GM21367 (cell line): ENCODE measurements around the gene IFNA17.
"Not testable (repeated sequence)": the region's sequence is repeated elsewhere in the genome, so short reads cannot be mapped to it uniquely, and the experiment has no call there.

Experiments
- ATAC-seq: cut with Tn5 transposase; IDR thresholded peaks from one replicate; pipeline ENCODE4 v1.9.1; 2021; ENCODE audit not compliant: unreplicated experiment

The IFNA17 gene

DNA sequence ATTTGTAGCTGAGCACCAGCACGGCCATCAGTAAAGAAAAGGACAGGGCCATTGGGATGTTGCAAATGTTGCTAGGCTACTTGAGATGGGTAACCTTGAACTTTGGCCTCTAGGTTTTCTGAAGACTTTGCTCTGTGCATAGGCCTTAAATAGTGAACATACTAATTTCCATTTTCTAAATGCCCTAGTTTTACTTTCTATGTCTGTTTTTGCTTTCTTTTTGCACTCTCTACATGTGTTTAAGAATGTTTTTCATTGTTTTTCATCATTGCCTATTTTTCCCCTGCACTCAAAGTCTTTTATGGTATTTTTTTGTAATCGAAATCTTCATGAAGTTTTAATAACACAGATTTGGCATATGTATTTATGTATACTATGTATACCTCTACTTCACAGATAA is at the start of gene IFNA17:
TSS of gene IFNA17 (minus strand) at position 101 of the 400 bp plus-strand sequence. CDS start at position 52, 49 bp downstream.
- ATAC-seq = no peak

DNA sequence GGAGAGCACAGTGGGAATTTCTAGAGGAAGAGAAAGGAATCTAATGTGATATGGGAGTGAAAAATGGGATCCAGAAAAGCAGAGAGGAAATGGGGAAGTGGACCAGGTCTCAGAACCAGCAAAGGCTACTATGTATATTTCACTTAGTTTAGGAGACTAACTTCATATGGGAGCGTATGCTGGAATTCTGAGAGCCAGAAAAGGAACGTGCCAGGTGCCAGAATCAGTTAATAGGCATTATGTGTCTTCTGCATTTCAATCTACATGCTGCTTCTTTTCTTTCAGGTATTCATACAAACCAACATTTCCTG is 40.3 kb upstream of the IFNA17 start:
- ATAC-seq = no peak

DNA sequence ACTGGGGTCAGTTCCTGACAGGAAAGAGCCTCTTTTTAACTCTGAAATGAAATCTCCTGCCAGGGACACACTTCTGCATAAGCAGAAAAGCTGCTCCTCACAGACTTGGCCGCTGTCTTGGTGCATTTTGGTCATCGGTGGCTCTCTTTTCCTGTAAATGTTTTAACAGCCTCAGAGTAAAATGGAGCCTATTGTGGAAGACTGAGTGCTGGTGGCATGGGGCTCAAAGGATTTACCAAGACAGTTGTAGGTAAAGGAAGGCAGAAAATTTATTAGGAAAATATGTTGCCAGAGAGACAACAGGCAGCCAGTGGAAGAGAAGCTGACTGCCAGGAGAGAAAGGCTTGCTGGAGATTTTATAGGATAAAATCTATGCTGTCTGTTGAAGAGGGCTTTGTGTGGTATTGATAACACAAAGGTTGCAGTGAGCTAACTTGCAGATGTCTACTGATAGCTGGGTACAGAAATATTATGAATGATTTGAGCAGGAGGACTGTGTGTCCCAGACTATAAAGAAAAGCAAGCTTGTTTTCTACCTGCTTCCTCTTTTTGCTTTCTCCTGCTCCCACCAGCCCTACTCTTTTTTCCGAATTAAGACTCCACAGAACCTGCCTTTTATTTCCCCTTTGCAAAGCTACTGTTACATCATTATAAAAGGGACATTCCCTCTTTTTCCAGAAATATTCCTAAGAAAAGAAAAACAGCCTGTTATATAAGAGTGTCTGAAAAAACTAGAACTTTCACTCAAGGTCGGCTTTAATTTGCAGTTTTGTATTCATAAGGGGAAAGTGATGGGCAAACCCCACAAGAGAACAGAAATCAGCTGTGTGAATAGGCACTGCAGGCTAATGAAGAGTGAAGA is 39.7 kb upstream of the IFNA17 start:
- peak; percentile 52 for ATAC-seq

DNA sequence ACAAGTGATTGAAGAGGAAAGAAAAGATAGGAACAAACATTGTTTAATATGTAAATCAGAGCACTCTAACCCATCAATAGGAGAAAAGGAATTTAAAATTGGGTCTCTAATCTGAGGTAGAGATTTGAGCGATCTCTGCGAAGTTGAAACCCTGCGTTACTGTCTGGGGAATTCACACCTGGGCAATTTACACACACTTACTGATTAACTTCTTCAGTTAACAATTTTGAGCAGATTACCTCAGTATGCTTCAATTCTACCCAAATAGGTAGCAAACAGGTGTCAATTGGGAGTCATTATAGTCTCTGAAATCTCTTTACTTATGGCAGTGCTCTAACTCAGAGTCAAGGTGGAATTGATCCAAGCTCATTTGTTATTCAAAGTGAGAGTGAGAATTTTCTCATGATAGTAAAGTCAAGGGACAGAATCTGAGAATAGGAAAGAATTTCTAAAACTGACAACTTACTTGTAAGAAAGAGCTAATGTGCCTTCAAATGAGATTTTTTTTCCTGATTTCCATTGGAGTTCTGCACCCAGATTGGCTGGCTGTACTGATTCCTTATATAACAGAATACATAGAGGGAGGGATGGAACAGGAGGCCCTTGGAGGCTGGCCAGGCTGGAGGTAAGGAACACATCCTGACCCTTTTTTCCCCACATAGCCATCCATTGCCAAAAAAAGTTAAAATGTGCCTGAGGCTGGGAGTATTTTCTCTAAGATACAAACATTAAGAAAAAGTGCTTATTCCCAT is 38.9 kb upstream of the IFNA17 start:
- ATAC-seq = no peak

DNA sequence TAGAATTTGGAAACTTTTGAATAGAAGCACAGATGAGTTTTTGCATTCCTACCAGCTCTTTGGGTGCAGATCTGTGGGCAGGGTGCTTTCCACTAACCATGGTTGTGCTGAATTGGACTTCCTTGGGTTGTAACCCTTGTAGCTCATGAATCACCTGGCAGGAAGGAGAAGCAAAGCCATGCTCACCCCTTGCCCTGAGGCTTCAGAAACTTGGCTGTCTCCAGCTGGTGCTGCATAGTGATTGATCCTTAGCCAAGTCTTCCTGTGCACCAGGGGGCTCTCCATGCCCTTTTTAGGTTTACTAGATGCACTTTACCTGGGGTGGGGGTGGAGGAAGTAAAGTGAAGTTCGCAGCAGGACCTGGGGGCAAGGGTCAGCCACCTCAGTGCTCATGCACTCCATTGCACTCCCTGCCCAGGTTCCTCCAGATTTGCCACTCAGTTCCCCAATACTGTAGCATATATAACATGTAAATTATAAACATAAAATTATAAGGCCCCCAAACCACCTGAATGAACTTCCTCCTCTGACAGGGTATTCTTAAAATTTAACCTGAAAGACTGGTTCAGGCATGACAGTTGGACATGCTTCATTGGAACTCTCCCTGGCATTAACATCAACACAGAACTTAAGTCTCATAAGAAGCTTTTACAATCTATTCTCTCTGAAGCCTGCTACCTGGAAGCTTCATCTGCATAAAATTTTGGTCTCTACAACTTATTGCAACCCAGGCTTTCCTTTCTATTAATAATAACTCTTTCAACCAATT is 37.6 kb upstream of the IFNA17 start:
- no peak for ATAC-seq

DNA sequence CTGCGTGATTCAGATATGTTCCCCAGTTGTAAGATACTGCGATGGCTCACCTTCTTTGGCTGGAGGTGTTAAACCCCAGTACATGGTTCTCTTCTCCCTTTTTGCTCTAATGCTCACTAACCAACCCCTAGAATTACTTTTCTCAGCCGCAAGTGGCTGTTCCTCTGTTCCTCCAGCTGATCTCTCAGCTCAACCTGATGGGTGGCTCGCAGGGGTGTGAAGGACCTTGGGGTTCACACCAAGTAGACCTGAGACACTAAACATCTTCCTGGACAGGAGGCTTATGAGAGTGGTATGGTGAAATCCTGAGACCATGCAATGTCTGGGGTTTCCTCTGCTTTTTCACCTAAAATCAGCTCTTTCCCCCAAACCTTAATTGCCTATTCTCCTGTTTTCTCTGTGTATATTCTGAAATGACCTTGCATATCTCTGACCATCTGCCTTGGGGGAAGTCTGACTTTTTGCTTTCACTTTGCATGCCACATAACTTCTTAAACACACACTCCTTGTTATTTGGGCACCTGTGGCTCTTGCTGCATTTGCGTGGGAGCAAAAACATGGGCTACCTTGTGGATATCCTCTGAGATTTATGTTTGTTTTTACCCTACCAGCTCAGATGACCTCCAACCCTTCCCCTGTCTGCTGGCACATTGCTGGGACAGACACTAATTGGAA is 27.7 kb upstream of the IFNA17 start:
- no peak for ATAC-seq

DNA sequence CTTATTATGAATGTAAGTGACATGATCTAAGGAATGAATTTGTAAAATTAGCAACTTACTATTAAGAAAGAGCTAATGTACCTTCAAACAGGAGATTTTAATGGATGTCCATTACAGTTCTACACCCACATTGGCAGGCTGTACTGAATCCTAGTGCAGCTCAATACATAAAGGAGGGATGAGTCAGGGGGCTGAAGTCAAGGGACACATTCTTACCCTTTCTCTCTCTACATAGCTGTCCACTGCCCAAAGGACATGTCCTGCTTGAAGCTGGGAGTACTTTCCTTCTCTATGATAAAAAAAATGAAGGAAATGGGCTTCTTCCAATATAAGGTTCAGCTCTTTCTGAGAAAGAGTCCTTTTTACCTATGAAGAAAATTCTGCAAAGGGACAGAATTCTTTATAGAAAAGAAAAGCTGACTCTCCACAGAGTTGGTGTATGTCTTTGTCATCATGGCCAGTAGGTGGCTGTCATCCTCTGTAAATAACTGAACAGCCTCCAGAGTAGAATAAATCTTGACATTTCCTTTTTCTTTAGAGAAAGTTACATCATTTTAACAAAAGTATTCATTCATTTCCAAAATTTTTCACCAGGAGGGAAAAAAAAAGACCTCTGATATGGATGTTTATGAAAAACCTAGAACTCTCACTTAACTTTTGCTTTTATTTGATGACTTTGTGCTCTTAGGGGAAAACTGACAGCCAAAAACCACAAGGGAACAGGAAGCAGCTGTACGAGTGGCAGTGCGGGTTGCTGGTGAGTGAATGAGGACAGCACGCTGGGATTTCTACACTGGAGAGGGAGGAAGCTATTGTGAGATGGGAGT is 24.9 kb upstream of the IFNA17 start:
- peak; percentile 72 for ATAC-seq

DNA sequence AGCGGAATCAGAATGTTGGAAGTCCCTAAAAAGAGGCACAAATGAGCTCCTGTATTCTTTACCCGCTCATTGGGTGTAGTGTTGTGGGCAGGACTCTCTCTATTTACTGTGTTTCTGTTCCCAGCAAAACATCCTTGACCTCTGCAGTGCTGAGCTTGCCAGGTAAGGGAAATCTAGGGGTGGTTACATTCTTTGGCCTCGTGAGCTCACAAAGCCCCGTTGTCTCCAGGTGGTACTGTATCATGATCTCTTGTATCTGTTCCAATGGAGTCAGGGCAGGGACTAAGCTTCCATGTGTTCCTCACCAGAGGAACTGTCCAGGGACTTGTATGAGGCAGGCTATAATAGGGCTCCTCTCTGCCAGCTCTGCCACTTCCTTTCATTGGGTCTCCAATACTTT is 23.6 kb upstream of the IFNA17 start:
- no peak for ATAC-seq

DNA sequence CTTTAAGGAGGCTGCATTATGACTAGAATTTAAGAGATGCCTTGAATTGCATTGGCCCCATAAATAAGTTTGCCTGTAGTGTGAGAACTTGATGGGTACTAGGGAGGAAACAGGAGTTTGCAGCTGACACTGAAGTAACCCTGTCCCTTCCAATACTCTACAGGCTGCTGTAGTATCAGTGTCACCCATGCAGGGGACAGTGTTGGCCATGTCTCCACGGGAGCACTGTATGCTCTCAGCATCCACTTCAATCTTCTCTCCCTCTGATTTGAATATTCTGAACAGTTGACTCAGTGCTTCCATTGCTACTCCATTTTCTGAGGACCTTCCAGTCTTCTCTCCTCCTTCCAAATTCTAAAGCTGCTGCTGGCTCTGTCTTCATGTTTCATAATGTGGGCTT is 23.2 kb upstream of the IFNA17 start:
- no peak for ATAC-seq

DNA sequence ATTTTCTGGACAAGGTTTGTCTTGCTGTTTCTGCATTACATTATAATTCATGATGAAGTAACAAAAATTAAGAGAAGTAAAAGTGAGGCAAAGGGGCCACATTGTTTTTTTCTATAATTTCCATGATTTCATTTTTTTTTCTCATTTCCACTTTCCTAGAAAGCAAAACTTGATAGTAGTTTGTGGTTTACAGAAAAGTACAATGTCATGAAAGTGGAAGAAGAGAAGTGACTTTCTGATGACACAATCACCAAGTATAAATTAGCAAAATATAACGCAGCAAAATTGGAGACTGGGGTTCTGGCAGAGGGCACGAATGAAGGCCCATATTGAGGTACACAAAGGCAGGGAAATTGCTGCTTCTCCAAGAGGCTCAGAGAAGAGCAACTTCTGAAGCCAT is 16.8 kb upstream of the IFNA17 start:
- no peak for ATAC-seq

DNA sequence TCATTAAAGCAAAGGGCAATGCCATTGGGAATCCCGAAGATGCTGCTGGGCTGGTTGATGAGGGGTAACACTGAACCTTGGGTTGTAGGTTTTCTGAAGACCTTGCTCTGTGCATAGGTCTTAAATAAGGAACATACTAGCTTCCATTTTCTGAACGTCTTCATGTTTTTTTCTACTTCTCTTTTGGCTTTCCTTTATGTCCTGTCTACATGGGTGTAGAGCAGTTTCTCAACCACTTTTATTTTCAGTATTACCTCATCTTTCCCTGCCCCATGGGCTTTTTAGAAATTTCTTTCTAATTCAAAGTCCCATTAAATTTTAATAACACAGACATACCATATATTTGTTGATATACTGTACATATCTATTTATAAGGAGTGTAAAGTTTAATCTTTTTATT is 11.9 kb upstream of the IFNA17 start, which contains the start of gene IFNA14:
TSS of gene IFNA14 (minus strand) at position 95 of the 400 bp plus-strand sequence. CDS start at position 25, 70 bp downstream.
- no peak for ATAC-seq

DNA sequence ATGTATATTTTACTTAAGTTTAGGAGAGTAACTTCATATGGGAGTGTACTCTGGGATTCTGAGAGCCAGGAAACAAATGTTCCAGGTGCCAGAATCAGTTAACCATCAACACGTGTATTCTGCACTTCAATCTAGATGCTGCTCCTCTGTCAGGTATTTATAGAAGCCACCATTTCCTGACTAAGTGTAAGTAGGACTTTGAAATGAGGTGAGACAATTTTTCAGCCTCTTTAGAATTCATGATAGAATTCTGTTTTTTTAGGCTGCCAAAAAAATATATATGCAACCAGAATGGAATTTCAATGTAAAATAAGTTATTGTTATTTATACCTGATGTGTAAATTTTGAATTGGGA is 8.3 kb upstream of the IFNA17 start:
- ATAC-seq = not testable (repeated sequence)

DNA sequence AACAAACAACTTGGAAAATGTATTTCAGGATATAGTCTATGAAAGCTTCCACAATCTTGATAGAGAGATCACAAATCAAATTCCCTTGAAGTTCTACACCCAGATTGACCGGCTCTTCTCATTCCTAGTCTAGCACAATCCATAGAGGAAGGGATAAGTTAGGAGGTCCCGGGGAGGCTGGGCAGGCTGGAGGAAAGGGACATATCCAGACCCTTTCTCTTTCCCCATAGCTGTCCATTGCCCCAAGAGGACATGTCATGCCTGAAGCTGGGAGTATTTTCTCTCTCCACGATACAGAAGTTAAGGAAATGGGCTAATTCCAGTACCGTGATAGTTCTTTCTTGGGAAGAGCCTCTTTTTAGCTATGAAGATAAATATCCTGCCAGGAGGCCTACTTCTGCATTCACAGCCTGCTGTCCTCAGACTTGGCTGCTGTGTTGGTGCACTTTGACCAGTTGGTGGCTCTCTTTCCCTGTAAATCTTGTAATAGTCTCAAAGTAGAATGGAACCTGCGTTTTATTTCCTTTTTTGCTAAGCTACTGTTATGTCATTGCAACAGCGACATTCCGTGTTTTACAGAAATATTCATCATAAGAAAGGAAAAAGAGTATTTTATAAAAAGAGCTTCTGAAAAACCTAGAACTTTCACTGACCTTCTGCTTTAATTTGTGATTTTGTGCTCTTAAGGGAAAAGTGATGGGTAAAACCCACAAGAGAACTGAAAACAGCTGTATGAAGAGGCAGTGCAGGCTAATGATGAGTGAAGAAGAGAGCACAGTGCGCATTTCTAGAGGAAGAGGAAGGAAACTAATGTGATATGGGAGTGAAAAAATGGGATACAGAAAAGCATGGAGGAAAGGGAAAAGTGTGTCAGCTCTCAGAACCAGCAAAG is 7.7 kb upstream of the IFNA17 start:
- peak; percentile 82 for ATAC-seq

DNA sequence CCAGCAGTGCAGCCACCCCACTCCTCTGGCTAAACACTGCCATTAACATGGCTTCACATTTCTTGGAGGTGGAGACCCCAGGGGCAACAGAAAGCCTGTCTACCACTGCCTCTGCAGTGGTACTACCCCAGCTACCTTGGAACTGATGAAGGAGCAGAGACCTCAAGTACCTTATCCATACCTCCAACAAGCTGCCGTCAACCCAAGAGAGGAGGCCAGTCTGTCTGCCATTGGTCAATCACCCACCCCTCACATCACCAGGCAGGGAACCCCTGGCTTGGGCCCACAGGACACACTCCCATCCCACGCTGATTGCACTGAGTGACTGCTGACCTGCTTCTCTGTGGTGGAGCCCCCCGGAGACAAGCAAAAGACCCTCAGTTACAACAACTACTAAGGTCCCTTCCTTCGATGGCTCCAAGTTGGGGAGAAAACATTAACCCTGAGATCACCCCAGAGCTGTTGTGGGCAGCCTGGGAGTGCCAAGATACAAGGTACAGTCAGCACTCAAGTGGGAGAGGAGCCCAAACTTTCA is 6.2 kb upstream of the IFNA17 start:
- no peak for ATAC-seq

DNA sequence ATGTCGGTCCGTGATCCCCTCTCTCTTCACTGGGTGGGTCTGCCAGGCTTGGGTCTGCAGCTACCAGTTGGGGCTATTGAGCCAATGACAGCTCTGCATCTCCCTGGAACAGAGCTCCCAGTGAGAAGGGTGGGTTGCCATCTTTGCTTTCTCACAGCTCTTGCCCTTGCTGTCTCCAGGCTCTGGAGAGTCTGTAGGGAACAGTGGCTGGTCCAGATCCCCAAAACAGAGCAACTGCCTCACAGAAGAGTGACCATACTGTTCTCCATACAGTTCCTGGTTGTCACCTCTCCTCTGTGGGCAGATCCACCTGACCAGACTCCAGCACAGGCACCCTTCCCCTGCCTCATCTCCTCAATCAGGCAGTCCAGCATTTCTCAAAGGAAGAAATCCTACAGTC is 5.2 kb upstream of the IFNA17 start:
- no peak for ATAC-seq

DNA sequence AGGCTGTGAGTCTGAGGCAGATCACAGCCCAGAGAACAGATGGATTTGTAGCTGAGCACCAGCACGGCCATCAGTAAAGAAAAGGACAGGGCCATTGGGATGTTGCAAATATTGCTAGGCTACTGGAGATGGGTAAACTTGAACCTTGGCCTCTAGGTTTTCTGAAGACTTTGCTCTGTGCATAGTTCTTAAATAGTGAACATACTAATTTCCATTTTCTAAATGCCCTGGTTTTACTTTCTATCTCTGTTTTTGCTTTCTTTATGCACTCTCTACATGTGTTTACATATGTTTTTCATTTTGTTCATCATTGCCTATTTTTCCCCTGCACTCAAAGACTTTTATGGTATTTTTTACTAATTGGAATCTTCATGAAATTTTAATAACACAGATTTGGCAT is 10.8 kb downstream of the IFNA17 start, which contains the start of gene IFNA16:
TSS of gene IFNA16 (minus strand) at position 101 of the 400 bp plus-strand sequence. CDS start at position 95, 6 bp downstream.
- ATAC-seq = not testable (repeated sequence)

DNA sequence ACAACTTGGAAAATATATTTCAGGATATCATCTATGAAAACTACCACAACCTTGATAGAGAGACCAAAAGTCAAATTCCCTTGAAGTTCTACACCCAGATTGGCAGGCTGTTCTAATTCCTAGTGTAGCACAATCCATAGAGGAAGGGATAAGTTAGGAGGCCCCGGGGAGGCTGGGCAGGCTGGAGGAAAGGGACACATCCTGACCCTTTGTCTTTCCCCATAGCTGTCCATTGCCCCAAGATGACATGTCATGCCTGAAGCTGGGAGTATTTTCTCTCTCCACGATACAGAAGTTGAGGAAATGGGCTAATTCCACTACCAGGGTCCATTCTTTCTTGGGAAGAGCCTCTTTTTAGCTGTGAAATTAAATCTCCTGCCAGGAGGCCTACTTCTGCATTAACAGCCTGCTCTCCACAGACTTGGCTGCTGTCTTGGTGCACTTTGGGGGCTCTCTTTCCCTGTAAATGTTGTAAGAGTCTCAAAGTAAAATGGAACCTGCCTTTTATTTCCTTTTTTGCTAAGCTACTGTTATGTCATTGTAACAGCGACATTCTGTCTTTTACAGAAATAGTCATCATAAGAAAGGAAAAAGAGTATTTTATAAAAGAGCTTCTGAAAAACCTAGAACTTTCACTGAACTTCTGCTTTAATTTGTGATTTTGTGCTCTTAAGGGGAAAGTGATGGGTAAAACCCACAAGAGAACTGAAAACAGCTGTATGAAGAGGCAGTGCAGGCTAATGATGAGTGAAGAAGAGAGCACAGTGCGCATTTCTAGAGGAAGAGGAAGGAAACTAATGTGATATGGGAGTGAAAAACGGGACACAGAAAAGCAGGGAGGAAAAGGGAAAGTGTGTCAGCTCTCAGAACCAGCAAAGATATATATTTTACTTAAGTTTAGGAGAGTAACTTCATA is 14.4 kb downstream of the IFNA17 start:
- ATAC-seq = peak; percentile 74

DNA sequence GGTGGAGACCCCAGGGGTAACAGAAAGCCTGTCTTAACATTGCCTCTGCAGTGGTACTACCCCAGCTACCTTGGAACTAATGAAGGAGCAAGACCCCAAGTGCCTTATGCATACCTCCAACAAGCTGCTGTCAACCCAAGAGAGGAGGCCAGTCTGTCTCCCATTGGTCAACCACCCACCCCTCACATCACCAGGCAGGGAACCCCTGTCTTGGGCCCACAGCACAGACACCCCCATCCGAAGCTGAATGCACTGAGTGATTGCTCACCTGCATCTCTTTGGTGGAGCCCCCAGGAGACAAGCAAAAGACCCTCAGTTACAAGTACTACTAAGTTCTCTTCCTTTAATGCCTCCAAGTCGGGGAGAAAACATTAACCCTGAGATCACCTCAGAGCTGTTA is 15.9 kb downstream of the IFNA17 start:
- not testable (repeated sequence) for ATAC-seq
